Hepatocyte (in vitro differentiated cells): ENCODE results near the gene C1orf198. TPM values are rescaled to one million over a fixed set of nuclear protein-coding genes. Genes with fewer than 3 reads are reported as not detected.

Experiments
- DNase-seq: peaks from one replicate; pipeline ENCODE4 v3.0.0-alpha.2; 2016; ENCODE audit warnings: low spot score
- H2AFZ ChIP-seq: fragments of 200-600 bp; sonication (generic); 2 replicates; pipeline ENCODE4 v1.6.0; 2016; ENCODE audit warnings: antibody characterized with exemption, mild to moderate bottlenecking
- H3K27ac ChIP-seq: fragments of 200-600 bp; sonication (generic); 2 replicates; pipeline ENCODE4 v1.5.1; 2016; ENCODE audit warnings: mild to moderate bottlenecking
- H3K27me3 ChIP-seq: fragments of 200-600 bp; sonication (generic); 2 replicates; pipeline ENCODE4 v1.6.1; 2016
- H3K36me3 ChIP-seq: fragments of 200-600 bp; sonication (generic); replicated peaks from 2 replicates; pipeline ENCODE4 v1.5.1; 2016; ENCODE audit warnings: low read depth; ENCODE audit not compliant: insufficient read depth
- H3K4me1 ChIP-seq: fragments of 200-600 bp; sonication (generic); 2 replicates; pipeline ENCODE4 v1.5.1; 2016; ENCODE audit warnings: mild to moderate bottlenecking, moderate library complexity; ENCODE audit not compliant: insufficient read depth
- H3K4me2 ChIP-seq: fragments of 200-600 bp; sonication (generic); 2 replicates; pipeline ENCODE4 v1.6.0; 2016
- H3K4me3 ChIP-seq: fragments of 200-600 bp; sonication (generic); 2 replicates; pipeline ENCODE4 v1.5.1; 2016; ENCODE audit warnings: mild to moderate bottlenecking
- H3K79me2 ChIP-seq: fragments of 200-600 bp; sonication (generic); 2 replicates; pipeline ENCODE4 v1.6.0; 2017; ENCODE audit warnings: mild to moderate bottlenecking
- H3K9me2 ChIP-seq: fragments of 200-600 bp; sonication (generic); replicated peaks from 2 replicates; pipeline ENCODE4 v1.6.0; 2017; ENCODE audit warnings: mild to moderate bottlenecking; ENCODE audit not compliant: insufficient read depth
- H3K9me3 ChIP-seq: fragments of 200-600 bp; sonication (generic); 2 replicates; pipeline ENCODE4 v1.5.1; 2016; ENCODE audit warnings: low read depth, mild to moderate bottlenecking
- H4K20me1 ChIP-seq: fragments of 200-600 bp; sonication (generic); 2 replicates; pipeline ENCODE4 v1.6.0; 2016; ENCODE audit warnings: mild to moderate bottlenecking; ENCODE audit not compliant: insufficient read depth, poor library complexity, severe bottlenecking
- CTCF ChIP-seq: fragments of 200-600 bp; sonication (generic); IDR thresholded peaks from 2 replicates; pipeline ENCODE4 v1.5.1; 2016; ENCODE audit warnings: antibody characterized with exemption, mild to moderate bottlenecking; ENCODE audit not compliant: poor library complexity
- EZH2 ChIP-seq: fragments of 200-600 bp; sonication (generic); IDR thresholded peaks from 2 replicates; pipeline ENCODE4 v1.6.1; 2016; ENCODE audit warnings: antibody characterized with exemption, mild to moderate bottlenecking, borderline replicate concordance
- EZH2phosphoT487 ChIP-seq: fragments of 200-600 bp; sonication (generic); IDR thresholded peaks from one replicate; pipeline ENCODE4 v1.6.1; 2018; ENCODE audit warnings: antibody characterized with exemption, mild to moderate bottlenecking, low read depth, moderate library complexity; ENCODE audit not compliant: unreplicated experiment, severe bottlenecking
- WGBS: methylation state at CpG from one replicate; pipeline ENCODE4 v1.1.6; 2016; ENCODE audit warnings: low lambda C conversion rate; ENCODE audit errors: missing lambda C conversion rate; 5-methylcytosine and 5-hydroxymethylcytosine counted together
- polyA plus RNA-seq: library from polyadenylated mRNA; unstranded; fragments of >200 nt; fragmentation: Nextera tagmentation; extraction: Ambion mirVana; gene quantifications from 2 replicates; pipeline ENCODE4 v1.2.1, GENCODE V29; 2016
- total RNA-seq: library from RNA; depleted of rRNA; stranded (reverse); fragments of >200 nt; gene quantifications from 2 replicates; pipeline ENCODE4 v1.2.3, GENCODE V29; 2014

C1orf198 gene
- total and polyA plus RNA-seq, 2 experiments from 2014 or later = 41.4 to 56.9 TPM

GRCh38 chr1:230834292-230834691 lies 34.0 kb downstream of the C1orf198 start:
- WGBS = 80% methylated on average over 3 of the region's 3 CpGs
- H2AFZ ChIP-seq = no peak overlapping the region
- H3K27me3 ChIP-seq = no peaks in the 10 kb centered on the region
- no peak for DNase-seq
- no peak overlapping the region for H3K4me3 ChIP-seq
- no peaks in the 10 kb centered on the region for H3K36me3 ChIP-seq
- H3K4me1 ChIP-seq = no peaks in the 10 kb centered on the region
- no peaks in the 10 kb centered on the region for H3K9me2 ChIP-seq
- H3K4me2 ChIP-seq = no peak overlapping the region
- H3K9me3 ChIP-seq = no peaks in the 10 kb centered on the region
- H3K27ac ChIP-seq = no peak overlapping the region
- no peaks in the 10 kb centered on the region for H3K79me2 ChIP-seq
- TF ChIP-seq EZH2phosphoT487 (no peak), EZH2 (no peak), CTCF (no peak)
- H4K20me1 ChIP-seq = no peaks in the 10 kb centered on the region

GRCh38 chr1:230833511-230833910 lies 34.8 kb downstream of the C1orf198 start:
- H2AFZ ChIP-seq = no peak overlapping the region
- no peaks in the 10 kb centered on the region for H4K20me1 ChIP-seq
- H3K4me1 ChIP-seq = no peaks in the 10 kb centered on the region
- no peak overlapping the region for H3K27ac ChIP-seq
- no peak for TF ChIP-seq EZH2phosphoT487
- no peak for TF ChIP-seq EZH2
- TF ChIP-seq CTCF = no peak
- H3K79me2 ChIP-seq = no peaks in the 10 kb centered on the region
- no peaks in the 10 kb centered on the region for H3K27me3 ChIP-seq
- 99% methylated on average over 3 of the region's 3 CpGs for WGBS
- no peak overlapping the region for H3K4me3 ChIP-seq
- H3K4me2 ChIP-seq = no peak overlapping the region
- H3K36me3 ChIP-seq = no peaks in the 10 kb centered on the region
- H3K9me2 ChIP-seq = no peaks in the 10 kb centered on the region
- DNase-seq = no peak
- H3K9me3 ChIP-seq = no peaks in the 10 kb centered on the region

GRCh38 chr1:230832476-230832875 lies 35.8 kb downstream of the C1orf198 start:
- no peaks in the 10 kb centered on the region for H3K9me3 ChIP-seq
- H3K79me2 ChIP-seq = no peaks in the 10 kb centered on the region
- H3K4me1 ChIP-seq = no peaks in the 10 kb centered on the region
- H3K4me2 ChIP-seq = no peak overlapping the region
- no peaks in the 10 kb centered on the region for H3K27me3 ChIP-seq
- DNase-seq = no peak
- WGBS = 95% methylated on average over 1 of the region's 1 CpG
- H3K9me2 ChIP-seq = no peaks in the 10 kb centered on the region
- no peaks in the 10 kb centered on the region for H3K36me3 ChIP-seq
- no peak overlapping the region for H3K27ac ChIP-seq
- H4K20me1 ChIP-seq = no peaks in the 10 kb centered on the region
- no peak overlapping the region for H3K4me3 ChIP-seq
- no peak overlapping the region for H2AFZ ChIP-seq
- TF ChIP-seq EZH2 = no peak
- TF ChIP-seq CTCF = no peak
- no peak for TF ChIP-seq EZH2phosphoT487

GRCh38 chr1:230831771-230832170 lies 36.5 kb downstream of the C1orf198 start:
- Histone ChIP-seq H3K9me2 (no peaks in the 10 kb centered on the region), H3K4me1 (no peaks in the 10 kb centered on the region), H3K9me3 (no peaks in the 10 kb centered on the region), H3K4me2 (no peak overlapping the region), H3K36me3 (no peaks in the 10 kb centered on the region), H2AFZ (no peak overlapping the region), H3K4me3 (no peak overlapping the region), H3K27me3 (no peaks in the 10 kb centered on the region), H3K27ac (no peak overlapping the region), H4K20me1 (no peaks in the 10 kb centered on the region), H3K79me2 (no peaks in the 10 kb centered on the region)
- no peak for TF ChIP-seq CTCF
- no peak for TF ChIP-seq EZH2phosphoT487
- no peak for TF ChIP-seq EZH2
- 43% methylated on average over 1 of the region's 1 CpG for WGBS
- DNase-seq = no peak
